ENCODE results near the gene TRRAP.

The TRRAP gene

GRCh38 chr7:98855610-98856422 is 22.5 kb upstream of the TRRAP start:
- no peak for DNase-seq (ENCODE audit: low read depth in 1 of 2, low spot score in 1 of 2)
- TF ChIP-seq GABPA (IDR thresholded peaks at IDR 0.05; ENCODE audit: low read depth), result no peak
- no peak for TF ChIP-seq POLR2AphosphoS5 (IDR thresholded peaks at IDR 0.05; ENCODE audit: low read depth)
- TF ChIP-seq SPI1 (IDR thresholded peaks at IDR 0.05; ENCODE audit: borderline replicate concordance, low read depth), result no peak
- TF ChIP-seq REST (IDR thresholded peaks at IDR 0.05; ENCODE audit: insufficient replicate concordance, low read depth), result no peak
- no peak overlapping the region for H3K27ac ChIP-seq (replicated peaks)
- H3K4me3 ChIP-seq (replicated peaks; ENCODE audit: insufficient read depth, low read length), result no peak overlapping the region
- no peaks in the 10 kb centered on the region for H3K27me3 ChIP-seq (ENCODE audit: insufficient read depth, poor library complexity, severe bottlenecking)

DNA sequence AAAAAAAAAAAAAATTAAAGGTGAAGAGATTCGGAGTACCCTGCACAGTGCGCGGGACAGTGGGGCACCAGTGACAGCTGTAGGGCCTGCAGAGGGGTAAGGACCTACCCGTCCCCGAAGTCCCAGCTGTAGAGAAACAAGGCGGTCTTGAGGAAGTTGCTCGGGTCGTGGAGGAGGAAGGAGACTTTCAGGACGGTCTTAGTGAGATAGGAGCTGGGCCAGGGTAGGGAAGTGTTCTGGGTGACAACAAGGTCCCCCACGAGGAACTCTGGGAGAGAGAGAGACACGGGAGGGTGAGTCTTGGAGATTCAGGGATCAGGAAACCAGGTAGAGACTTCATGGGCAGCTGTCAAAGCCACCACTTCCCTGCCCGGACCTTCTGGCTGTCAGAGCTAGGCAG is 18.3 kb upstream of the TRRAP start:
- Histone ChIP-seq H3K27ac (replicated peaks) (no peak overlapping the region), H3K4me3 (replicated peaks; ENCODE audit: insufficient read depth, low read length) (no peak overlapping the region), H3K27me3 (ENCODE audit: insufficient read depth, poor library complexity, severe bottlenecking) (no peaks in the 10 kb centered on the region)
- TF ChIP-seq CTCF (IDR thresholded peaks at IDR 0.05; ENCODE audit: insufficient read depth, low read length) (no peak), GABPA (IDR thresholded peaks at IDR 0.05; ENCODE audit: low read depth) (no peak), SPI1 (IDR thresholded peaks at IDR 0.05; ENCODE audit: borderline replicate concordance, low read depth) (no peak), REST (IDR thresholded peaks at IDR 0.05; ENCODE audit: insufficient replicate concordance, low read depth) (no peak), POLR2AphosphoS5 (IDR thresholded peaks at IDR 0.05; ENCODE audit: low read depth) (no peak)
- DNase-seq (ENCODE audit: low read depth in 1 of 2, low spot score in 1 of 2), result peak in 1 of 2 experiments; percentile 32

- Histone ChIP-seq H3K27ac (replicated peaks) (no peak overlapping the region), H3K27me3 (ENCODE audit: insufficient read depth, poor library complexity, severe bottlenecking) (no peaks in the 10 kb centered on the region), H3K4me3 (replicated peaks; ENCODE audit: insufficient read depth, low read length) (no peak overlapping the region)
- no peak for DNase-seq (ENCODE audit: low read depth in 1 of 2, low spot score in 1 of 2)
- no peak for TF ChIP-seq SPI1 (IDR thresholded peaks at IDR 0.05; ENCODE audit: borderline replicate concordance, low read depth)
- no peak for TF ChIP-seq REST (IDR thresholded peaks at IDR 0.05; ENCODE audit: insufficient replicate concordance, low read depth)
- TF ChIP-seq CTCF (IDR thresholded peaks at IDR 0.05; ENCODE audit: insufficient read depth, low read length), result no peak
- TF ChIP-seq GABPA (IDR thresholded peaks at IDR 0.05; ENCODE audit: low read depth), result no peak
- TF ChIP-seq POLR2AphosphoS5 (IDR thresholded peaks at IDR 0.05; ENCODE audit: low read depth), result no peak
Observed at GRCh38 chr7:98862203-98862602, 16.1 kb upstream of the TRRAP start.
